Measurements from ENCODE around the gene TFPI2.

The TFPI2 gene

DNA sequence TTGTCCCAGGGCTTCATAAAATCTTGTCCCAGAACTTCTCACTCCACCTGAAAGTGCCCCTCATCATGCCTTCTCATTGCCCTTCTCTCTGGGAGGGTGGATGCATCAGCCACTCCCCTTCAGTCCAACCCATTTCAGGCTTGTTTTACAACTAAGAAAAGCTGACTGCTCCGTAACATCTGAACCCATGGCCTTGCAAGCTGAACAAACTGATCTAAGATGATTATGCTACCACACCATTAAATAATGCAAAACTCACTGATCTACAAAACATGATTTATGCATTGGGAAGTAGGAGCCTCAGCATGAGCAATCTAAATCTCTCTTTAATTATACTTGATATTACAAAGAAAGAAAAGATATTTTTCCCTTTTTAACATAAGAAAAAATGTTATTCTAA is 34.8 kb downstream of the TFPI2 start:
- Histone ChIP-seq H3K4me1 (no peaks in the 10 kb centered on the region), H3K27me3 (no peaks in the 10 kb centered on the region), H3K36me3 (no peaks in the 10 kb centered on the region), H3K9me3 (no peaks in the 10 kb centered on the region), H3K4me3 (ENCODE audit: low read depth, low read length) (no peak overlapping the region)
- TF ChIP-seq, protein P1, sequence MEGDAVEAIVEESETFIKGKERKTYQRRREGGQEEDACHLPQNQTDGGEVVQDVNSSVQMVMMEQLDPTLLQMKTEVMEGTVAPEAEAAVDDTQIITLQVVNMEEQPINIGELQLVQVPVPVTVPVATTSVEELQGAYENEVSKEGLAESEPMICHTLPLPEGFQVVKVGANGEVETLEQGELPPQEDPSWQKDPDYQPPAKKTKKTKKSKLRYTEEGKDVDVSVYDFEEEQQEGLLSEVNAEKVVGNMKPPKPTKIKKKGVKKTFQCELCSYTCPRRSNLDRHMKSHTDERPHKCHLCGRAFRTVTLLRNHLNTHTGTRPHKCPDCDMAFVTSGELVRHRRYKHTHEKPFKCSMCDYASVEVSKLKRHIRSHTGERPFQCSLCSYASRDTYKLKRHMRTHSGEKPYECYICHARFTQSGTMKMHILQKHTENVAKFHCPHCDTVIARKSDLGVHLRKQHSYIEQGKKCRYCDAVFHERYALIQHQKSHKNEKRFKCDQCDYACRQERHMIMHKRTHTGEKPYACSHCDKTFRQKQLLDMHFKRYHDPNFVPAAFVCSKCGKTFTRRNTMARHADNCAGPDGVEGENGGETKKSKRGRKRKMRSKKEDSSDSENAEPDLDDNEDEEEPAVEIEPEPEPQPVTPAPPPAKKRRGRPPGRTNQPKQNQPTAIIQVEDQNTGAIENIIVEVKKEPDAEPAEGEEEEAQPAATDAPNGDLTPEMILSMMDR (IDR thresholded peaks at IDR 0.05; ENCODE audit: low read depth, low read length), result no peak
- DNase-seq, result no peak

DNA sequence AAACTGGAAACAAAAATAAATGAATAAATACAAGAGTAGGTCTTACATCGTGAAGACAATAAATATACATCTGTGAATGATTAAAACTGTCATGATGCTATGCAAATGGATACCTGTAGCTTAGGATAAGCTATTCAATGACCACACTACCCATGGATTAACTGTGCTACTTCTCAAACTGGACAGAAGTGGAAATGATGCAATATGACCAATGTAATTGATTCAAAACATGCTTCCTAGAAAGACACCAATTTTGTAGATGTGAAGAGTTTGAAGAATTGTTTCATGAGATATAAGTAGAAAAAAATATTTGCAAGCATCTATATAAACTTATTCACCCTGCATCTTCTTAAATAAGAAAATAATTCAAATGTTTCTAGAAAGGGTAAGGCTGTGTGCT is 36.1 kb downstream of the TFPI2 start:
- TF ChIP-seq, protein P1 (IDR thresholded peaks at IDR 0.05; ENCODE audit: low read depth, low read length), result no peak
- H3K4me3 ChIP-seq (ENCODE audit: low read depth, low read length), result no peak overlapping the region
- H3K27me3 ChIP-seq, result no peaks in the 10 kb centered on the region
- no peaks in the 10 kb centered on the region for H3K9me3 ChIP-seq
- H3K36me3 ChIP-seq, result no peaks in the 10 kb centered on the region
- no peaks in the 10 kb centered on the region for H3K4me1 ChIP-seq
- DNase-seq, result no peak

DNA sequence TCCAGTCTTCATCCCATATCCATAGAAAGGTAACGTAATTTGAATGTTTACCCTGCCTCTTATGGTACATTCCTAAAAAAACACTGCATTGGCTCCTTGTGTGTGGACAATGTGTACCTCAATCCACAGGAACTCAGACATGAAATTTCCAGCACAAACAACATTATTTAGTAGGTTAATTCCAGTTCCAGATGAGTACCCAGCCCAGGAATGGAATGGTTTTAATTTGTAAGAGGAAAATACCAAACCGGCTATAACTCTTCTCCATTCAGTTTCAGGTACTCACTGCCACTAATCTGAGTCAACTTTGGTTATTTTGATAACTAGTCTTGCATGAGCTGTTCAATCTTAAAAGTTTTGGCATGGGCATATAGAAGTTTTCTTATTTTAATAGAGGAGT is 39.0 kb downstream of the TFPI2 start:
- Histone ChIP-seq H3K9me3 (no peaks in the 10 kb centered on the region), H3K27me3 (no peaks in the 10 kb centered on the region), H3K4me1 (no peaks in the 10 kb centered on the region), H3K4me3 (ENCODE audit: low read depth, low read length) (no peak overlapping the region), H3K36me3 (no peaks in the 10 kb centered on the region)
- DNase-seq, result no peak
- TF ChIP-seq, protein P1 (IDR thresholded peaks at IDR 0.05; ENCODE audit: low read depth, low read length), result no peak

DNA sequence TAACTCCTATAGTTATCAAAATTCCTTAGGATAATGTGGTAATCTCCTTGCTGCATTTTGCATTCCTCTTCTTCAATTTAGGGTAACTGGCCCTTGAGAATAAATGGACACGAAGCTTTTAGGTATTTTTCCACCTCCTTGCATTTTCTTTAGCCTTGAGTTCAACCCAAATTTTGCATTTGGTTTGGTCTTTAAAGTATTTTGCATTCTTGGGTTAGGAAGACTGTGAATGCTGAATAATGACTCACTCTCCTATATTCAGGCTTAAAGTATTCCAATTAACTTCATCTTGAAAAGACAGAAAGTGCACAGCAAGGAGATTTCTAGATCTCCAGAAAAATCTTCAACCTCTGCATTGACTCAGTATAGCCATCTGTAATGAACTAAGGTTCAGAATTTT is 47.3 kb downstream of the TFPI2 start:
- TF ChIP-seq, protein P1 (IDR thresholded peaks at IDR 0.05; ENCODE audit: low read depth, low read length), result no peak
- no peak for DNase-seq
- Histone ChIP-seq H3K9me3 (no peaks in the 10 kb centered on the region), H3K4me1 (no peaks in the 10 kb centered on the region), H3K4me3 (ENCODE audit: low read depth, low read length) (no peak overlapping the region), H3K27me3 (no peaks in the 10 kb centered on the region), H3K36me3 (no peaks in the 10 kb centered on the region)

DNA sequence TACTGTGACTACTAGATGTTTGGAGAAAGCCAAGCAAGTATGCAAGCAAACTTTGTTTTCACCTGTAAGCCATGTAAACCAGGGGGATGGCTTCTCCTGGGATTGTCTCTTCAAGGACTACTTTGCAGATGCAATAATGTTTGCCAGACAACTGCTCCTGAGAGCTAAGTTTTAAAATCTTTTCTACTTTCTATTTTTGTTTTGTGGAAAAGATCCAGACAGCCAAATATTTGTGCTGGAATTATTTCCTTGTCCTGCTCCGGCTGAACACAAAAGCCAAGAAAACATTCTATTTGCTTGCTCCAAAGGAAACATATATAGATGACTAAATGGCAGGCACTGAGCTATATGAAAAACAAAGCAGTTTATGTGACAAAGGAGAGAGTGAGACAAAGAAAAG is 51.6 kb downstream of the TFPI2 start:
- H3K36me3 ChIP-seq, result no peaks in the 10 kb centered on the region
- no peaks in the 10 kb centered on the region for H3K4me1 ChIP-seq
- no peaks in the 10 kb centered on the region for H3K27me3 ChIP-seq
- no peaks in the 10 kb centered on the region for H3K9me3 ChIP-seq
- no peak overlapping the region for H3K4me3 ChIP-seq (ENCODE audit: low read depth, low read length)
- no peak for DNase-seq
- TF ChIP-seq, protein P1 (IDR thresholded peaks at IDR 0.05; ENCODE audit: low read depth, low read length), result no peak

DNA sequence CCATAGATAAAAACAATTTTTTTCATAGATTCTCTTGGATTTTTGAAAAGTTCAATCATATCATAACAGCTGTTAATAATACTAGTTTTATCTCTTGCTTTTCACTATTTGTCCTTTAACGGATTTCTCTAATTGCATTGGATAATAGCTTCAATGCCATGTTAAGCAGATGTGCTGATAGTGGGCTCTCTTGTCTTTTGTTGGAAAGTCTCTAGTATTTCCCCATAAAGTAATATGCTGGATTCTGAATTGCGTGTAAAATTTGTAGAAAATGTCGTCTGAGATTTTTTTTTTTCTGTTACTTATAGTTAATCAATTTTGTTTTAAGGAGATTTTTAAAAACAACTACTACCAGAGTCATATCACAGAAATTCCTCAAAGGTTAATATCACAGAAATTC is 53.3 kb downstream of the TFPI2 start:
- no peaks in the 10 kb centered on the region for H3K27me3 ChIP-seq
- H3K4me3 ChIP-seq (ENCODE audit: low read depth, low read length), result no peak overlapping the region

More for the DNA sequence above, 53.3 kb downstream of the TFPI2 start:
- Histone ChIP-seq H3K36me3 (no peaks in the 10 kb centered on the region), H3K4me1 (no peaks in the 10 kb centered on the region), H3K9me3 (no peaks in the 10 kb centered on the region)
- no peak for DNase-seq
- TF ChIP-seq, protein P1 (IDR thresholded peaks at IDR 0.05; ENCODE audit: low read depth, low read length), result no peak
